Left renal pelvis (tissue), 4 donors: ENCODE results near the gene IDH2. TPM values are rescaled to one million over a fixed set of nuclear protein-coding genes. Genes with fewer than 3 reads are reported as not detected.
"Not testable (repeated sequence)": the region's sequence is repeated elsewhere in the genome, so short reads cannot be mapped to it uniquely, and the experiment has no call there.

Experiments
- DNase-seq, 4 donors: peaks; one replicate each; pipeline ENCODE4 v3.0.0-alpha.2; 2013; ENCODE audit warnings: low read depth in 4 of 4, low spot score in 3 of 4
- polyA plus RNA-seq, 4 donors: library from polyadenylated mRNA; unstranded; fragments of 120-200 nt; gene quantifications; one replicate each; pipeline ENCODE4 v1.2.1, GENCODE V29; 2013; ENCODE audit not compliant: insufficient read length in 4 of 4

The IDH2 gene
- polyA plus RNA-seq, 4 donors = 81.7 to 201 (median 190) TPM

DNA sequence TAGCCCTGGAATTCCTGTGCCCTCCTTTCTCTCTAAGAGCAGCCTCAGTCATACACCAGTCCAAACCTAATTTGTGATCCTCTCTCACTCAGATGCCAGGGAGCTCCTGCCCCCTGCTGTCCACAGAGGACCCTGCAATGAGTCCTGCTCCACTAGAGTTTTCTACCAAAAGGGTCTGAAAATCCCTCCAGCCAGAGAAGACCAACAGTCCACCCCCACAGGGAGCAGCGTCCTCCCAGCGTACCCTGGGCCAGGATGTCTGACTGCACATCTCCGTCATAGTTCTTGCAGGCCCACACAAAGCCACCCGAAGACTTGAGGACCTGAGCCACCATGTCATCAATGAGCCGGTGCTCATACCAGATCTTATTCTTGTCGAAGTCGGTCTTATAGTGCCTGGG lies 15.4 kb downstream of the IDH2 start:
- no peak for DNase-seq

DNA sequence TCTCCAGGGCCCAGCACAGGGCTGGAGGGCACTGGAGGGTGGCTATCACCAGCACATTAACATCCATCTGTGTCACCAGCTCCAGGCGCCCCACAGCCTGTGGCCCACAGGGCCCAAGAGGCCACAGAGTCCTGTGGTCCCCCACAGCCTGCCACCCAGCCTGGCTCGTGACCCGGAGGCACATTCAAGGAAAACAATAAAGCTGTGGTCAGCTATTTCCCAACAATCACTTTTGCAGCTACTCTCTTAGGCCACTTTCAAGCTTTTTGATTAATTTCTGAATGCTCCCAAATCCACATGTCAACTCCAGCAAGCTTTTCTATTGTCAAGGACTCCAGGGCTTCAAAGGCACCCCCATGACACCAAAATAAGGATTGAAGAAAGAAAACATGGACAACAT lies 16.7 kb downstream of the IDH2 start:
- DNase-seq = no peak

DNA sequence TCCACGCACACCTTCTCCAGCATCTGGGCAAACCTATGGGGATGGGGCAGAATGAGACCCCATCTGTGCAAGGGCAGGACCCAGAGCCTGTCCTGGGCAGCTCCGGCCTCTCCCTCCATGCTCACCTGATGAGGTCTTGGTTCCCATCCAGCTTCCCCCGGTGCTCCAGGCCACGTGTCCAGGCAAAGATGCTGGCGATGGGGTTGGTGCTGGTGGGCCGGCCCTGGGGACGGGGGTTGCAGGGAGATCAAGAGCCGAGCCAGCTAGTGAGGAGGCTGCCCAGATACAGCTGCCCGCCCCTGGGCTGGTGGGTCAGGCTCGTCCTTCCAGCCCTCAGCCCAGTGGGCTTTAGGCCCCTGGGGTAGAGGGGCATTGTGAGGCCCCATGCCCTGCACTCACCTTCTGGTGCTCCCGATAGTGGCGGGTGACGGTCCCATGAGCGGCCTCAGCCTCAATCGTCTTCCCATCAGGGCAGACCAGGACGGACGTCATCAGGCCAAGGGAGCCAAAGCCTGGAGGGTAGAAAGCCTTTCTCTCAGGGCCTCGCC lies 17.3 kb downstream of the IDH2 start:
- DNase-seq = no peak

DNA sequence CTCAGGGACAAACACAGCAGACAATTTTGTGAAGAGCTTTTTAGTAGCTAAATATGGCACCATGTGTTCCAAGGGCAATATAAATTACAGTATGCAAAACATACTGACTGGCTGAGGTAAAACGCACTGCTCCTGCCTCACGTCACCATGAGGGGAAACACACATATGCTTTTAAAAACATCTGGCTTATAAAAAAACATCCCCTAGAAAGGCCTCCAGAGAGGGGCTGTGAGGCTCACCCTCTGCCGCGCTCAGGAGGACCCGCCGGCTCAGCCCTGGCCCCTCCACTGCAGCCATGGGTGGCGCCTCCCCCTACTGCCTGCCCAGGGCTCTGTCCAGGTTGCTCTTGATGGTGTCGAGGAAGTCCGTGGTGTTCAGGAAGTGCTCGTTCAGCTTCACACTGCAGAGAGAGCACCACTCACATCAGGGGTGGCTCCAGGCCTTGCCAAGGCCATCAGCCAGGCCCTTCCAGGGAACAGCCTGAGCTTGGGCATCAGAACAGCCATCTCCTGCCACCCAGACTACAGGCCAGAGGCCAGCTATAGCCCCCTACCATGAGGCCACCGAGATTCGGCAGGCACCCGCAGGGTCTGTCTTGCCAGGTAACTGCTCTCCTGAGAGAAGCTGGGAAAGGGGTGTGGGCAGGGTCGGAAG lies 18.2 kb downstream of the IDH2 start:
- DNase-seq = no peak

DNA sequence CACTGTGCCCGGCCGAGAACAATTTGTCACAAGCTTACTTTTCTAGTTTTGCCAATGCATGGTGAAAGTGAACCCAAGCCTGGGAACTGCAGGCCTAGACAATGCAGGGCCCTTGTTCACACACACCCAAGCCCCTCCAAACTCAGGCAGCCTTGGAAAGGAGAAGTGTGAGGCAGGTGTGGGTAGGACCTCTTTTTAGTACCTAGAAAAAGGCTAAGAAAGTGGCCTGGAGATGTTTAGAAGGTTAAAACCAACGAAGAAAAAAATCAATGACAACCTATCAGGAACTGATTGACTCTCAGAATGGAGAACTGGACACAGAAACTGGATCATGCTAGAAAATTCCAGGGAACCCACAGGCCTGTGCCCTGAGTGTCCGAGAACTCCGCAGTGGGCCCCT lies 18.8 kb downstream of the IDH2 start:
- no peak for DNase-seq

DNA sequence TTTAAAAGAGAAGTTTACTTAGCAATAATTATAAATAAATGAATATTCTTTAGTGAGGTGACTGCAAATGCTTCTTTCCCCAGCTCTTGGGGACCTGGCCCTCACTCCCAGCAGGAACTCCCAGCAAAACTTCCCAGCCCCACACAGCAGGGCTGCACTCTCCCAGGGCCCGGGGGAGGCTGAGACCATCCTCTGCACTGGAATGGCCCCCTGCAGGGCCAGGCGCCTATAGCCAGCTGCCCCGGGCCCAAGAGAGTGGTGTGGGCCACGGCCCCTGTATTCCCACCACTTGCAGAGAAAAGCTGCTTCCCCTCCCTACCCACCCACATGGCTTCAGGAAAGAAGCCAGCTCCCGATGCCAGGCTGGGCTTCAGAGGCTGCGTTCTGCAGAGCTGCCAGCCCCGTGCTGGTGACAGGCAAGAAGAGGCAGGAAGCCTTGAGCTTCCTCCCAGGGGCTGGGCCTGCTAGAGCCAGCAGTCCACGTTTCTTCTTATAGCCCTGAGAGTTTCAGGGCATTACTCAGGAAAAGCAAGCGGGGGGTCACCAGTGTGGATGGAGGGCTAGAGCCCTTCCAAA lies 20.0 kb downstream of the IDH2 start:
- DNase-seq = no peak

DNA sequence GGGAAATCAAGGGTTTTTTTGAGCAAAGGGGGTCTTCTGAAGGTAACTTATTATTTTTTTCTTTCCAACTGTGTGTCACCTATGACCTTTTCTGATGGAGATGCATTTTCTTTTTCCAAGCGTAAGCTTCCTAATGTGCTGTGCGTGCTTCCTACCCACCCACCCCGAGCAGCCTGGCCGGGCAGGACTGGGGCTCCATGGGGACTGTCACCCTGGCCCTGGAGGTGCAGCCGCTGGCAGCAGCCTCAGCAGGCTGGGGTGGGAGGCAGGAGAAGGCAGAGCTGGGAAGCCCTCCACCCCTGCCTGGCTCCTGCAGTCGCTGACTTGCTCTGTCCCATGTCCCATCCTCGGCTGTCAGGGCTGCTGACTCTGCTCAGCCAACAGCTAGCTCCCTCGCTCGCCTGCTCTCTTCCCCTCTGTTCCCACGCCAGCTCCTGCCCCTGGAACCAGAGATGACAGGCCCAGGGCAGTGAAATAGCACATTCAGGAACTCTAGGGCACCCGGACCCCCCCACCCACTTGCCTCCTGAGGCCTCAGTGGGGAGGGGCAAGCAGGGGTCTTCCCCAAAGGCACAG lies 21.4 kb downstream of the IDH2 start:
- no peak for DNase-seq

DNA sequence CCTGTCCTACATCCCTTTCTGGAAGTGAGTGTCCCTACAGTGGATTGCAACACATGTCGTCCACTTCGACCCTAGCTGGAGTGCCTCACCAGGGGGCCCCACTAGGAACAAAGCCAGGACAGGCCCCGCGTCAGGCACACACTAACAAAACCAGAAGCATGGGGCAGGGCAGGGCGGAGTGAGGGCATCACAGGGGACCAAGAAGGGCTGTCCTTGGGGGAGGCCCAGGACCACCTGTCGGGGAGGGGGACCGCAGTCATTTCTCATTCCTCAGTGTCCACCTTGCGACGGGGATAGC lies 21.9 kb downstream of the IDH2 start:
- no peak for DNase-seq

DNA sequence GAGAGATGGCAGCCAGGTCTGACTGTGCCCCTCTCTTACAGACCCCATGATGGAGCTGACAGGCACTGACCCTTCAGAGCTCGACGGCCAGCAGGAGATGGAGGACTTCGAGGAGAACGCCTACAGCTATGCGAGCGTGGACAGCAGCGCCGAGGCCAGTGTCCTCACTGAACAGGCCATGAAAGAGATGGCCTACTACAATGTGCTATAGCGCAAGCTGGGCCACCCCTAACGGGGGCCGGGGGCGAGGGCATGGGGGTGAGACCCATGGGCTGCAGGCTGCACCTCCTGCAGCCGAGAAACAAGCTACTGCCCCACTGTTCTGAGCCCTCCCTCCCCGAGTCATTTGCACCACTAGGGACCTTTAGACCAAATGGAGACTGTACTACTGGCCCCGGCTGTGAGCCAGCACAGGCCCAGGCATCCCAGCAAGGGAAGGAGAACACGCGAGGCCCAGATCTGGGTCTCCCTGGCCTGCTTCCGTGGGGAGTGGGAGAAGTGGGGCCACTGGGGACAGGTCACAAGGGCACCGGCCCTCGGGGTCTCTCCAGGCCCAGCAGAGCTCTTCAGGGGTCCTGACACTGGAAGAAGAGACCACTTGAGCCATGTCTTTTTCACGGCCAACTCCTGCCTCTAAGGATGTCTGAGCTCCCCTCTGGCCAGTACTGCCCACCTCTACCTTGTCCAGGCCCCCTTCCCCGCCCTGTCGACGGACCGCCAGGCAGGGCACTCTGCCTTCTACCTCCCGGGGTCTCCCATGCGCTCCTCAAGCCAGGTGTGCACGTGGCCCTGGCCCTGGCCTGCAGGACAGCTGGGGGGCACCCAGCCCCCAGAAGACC lies 22.4 kb downstream of the IDH2 start:
- DNase-seq = no peak

DNA sequence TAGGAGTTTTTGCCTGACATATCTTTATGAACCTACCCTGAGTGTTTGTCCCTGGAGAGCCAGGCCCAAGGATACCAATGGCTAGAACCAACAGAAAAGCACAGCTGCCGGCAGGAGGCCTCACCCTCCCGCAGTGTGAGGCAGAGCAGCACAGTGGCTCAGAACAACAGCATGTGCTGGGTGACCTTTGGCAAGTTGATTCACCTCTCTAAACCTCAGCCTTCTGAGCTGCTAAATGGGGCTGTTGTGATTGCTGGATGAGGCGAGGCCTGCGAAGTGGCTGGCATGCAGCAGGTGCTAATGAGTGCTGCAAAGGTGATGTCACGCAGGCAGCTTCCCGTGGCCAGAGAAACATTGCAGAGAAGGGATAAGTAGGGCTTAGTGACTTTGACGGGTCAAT lies 23.3 kb downstream of the IDH2 start:
- no peak for DNase-seq

DNA sequence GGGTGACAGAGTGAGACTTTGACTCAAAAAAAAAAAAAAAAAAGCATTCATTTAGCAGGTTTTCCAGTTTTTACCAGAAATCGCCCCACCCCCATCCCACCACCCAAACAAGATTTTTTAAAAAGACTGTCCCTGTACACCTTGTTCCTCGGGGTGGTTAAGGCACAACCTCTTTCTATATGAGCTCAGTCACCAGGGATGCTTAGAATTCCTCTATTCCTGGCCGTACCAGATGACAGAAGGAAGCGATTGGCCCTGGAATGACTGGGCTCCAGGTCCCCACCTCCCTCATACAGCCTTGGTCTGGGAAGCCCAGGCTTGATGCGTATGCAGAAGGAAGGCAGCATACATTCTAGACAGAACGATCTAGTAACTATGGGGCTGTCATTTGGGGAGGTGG lies 25.6 kb downstream of the IDH2 start:
- no peak for DNase-seq

DNA sequence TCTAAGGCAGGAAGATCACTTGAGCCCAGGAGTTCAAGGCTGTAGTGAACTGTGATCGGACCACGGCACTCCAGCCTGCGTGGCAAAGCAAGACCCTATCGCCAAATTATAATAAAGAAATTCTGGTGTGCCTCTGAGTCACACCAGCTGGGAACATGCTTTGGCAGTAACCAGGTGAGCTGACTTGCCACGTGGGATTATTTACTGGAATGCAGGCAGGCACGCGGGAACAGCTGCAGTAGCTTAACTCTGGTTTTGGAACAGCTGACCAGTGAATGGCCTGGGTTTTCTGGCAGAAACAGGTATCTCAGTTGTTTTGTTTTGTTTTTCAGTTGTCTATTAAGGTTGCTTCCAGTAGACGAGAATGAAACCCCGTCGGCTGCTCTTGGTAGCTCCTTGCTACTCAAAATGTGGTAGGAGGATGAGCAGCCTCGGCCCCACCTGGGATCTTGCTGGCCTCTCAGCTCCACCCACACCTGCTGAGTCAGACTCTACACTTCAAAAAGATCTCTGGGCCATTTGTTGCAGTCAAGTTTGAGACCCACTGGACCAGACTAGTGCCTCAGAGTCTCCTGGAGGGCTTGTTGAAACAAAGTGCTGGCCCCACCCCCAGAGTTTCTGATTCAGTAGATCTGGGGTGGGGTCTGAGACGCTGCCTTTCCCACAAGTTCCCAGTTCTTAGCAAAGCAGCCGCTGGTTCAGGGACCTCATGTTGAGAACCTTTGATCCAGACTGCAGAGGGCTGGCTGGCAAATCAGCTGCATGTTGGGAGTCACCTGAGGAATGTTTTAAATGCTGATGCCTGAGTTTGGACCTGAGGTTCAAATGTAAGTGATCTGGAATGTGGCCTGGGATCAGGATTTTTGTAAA lies 26.6 kb downstream of the IDH2 start:
- DNase-seq = no peak

DNA sequence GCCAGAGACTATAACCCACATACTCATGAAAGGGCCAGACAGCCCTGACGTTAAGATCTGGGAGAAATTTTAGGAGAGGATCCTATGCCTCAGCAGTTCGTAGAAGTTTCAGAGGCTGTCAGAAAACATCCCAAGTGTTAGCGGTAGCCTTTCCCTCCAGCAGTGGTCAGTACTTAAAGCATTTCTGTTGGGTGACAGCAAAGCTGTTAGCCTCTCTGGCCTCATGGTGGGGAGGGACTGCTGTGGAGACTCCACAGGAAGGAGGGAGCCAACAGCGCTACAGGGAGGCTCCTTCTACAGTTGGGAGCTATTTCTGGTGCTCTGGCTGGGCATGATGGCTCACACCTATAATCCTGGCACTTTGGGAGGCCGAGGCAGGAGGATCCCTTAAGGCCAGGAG lies 27.4 kb downstream of the IDH2 start:
- DNase-seq = no peak

DNA sequence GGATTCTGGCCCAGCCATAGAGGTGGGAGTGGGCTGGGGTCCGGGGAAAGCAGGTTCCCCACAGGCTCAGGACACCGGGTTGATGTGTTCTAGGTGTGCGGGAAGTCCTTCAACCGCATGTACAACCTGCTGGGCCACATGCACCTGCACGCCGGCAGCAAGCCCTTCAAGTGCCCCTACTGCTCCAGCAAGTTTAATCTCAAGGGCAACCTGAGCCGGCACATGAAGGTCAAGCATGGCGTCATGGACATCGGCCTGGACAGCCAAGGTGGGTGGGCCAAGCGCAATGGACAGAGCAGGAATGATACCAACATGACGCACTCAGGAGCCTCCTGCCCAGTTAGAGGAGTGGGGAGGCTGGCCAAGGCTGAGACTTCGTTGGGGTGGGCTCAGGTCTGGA lies 28.2 kb downstream of the IDH2 start:
- no peak for DNase-seq

DNA sequence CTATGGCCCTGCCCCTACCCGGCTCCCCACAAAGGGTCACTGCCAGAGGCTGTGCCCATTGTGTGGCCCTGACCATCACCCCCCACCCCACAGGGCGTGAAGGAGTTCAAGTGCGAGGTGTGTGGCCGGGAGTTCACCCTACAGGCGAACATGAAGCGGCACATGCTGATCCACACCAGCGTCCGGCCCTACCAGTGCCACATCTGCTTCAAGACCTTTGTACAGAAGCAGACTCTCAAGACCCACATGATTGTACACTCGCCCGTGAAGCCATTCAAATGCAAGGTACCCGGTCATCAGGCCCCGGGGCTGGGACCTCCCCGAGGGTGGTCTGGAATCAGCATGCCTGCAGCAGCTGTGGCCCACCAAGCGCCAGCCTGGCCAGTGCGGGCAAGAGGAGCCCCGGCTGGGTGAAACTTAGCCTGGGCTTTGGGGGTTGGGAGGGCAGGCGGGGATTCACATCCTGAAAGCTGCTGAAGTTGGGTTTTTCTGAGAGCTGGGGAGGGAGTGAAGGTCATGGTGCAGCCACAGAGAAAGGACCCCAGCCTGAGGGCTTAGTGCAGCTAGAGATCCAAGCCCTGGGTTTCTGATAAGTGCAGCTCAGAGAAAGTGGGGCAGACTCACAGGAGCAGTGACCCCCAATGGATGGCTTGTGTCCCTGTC lies 29.2 kb downstream of the IDH2 start:
- DNase-seq = no peak

DNA sequence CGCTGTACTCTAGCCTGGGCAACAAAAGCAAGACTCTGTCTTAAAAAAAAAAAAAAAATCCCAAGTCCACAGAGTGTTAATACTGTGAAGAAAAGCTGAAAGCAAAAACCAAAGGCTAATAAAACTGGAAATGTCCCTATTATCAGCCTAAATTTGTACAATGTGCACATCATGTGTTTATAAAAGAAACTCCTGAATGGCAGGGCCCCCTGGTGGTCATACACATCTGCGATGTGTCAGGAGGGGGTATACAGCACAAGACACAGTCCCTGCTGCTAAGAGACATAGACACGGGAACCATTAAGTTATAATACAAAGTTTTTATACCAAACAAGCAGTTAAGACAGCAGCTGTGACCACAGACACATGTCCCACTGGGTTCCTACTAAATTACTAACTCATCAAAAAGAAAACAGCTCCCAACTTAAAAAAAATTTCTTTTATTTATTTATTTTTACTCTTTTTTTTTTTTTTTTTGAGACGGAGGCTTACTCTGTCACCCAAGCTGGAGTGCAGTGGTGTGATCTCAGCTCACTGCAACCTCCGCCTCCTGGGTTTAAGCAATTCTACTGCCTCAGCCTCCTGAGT lies 31.0 kb downstream of the IDH2 start:
- peak in 3 of 4 donors; percentile 64 to 78 (median 66) for DNase-seq

DNA sequence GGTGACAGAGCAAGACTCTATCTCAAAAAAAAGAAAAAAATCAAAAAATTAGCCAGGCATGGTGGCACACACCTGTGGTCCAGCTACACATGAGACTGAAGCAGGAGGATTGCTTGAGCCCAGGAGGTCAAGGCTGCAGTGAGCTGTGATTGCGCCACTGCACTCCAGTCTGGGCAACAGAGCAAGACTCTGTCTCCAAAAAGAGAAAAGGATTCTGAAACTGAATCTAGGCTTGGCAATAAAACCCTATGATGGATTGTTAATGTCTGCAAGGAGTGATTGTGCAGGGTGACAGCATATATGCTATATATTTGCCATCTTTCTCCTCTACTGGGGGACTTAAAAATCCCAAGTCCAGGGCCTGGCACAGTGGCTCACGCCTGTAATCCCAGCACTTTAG lies 31.6 kb downstream of the IDH2 start:
- not testable (repeated sequence) for DNase-seq

DNA sequence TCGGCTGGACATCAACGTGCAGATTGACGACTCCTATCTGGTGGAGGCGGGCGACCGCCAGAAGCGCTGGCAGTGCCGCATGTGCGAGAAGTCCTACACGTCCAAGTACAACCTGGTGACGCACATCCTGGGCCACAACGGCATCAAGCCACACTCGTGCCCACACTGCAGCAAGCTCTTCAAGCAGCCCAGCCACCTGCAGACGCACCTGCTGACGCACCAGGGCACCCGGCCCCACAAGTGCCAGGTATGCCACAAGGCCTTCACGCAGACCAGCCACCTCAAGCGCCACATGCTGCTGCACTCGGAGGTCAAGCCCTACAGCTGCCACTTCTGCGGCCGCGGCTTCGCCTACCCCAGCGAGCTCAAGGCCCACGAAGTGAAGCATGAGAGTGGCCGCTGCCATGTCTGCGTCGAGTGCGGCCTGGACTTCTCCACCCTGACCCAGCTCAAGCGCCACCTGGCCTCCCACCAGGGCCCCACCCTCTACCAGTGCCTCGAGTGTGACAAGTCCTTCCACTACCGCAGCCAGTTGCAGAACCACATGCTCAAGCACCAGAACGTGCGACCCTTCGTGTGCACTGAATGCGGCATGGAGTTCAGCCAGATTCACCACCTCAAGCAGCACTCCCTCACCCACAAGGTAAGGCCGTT lies 34.2 kb downstream of the IDH2 start:
- no peak for DNase-seq
